ENCODE results near the gene CXCL1.

DNA sequence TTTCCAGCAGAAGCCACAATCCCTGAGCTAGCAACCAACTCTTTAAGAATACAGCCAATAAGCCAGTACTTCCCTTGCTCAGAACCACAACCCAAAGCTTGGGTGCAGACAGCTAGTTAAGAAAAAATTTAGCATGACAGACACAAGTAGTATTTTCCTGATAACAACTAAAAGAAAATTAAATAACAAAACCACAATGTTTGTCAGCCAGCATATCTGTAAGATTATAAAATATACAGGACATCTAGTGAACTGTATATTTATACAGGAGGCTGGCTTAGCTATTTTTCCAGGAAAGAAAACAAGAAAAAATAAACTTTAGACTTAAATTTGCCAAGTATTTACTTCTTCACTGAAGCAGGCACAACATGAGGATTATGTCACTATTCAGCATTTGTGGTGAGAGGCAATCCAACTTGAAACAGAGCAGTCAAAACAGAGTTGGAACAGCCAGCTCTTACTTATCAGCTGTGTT is 9.5 kb upstream of the CXCL1 start:
- TF ChIP-seq, protein P1, sequence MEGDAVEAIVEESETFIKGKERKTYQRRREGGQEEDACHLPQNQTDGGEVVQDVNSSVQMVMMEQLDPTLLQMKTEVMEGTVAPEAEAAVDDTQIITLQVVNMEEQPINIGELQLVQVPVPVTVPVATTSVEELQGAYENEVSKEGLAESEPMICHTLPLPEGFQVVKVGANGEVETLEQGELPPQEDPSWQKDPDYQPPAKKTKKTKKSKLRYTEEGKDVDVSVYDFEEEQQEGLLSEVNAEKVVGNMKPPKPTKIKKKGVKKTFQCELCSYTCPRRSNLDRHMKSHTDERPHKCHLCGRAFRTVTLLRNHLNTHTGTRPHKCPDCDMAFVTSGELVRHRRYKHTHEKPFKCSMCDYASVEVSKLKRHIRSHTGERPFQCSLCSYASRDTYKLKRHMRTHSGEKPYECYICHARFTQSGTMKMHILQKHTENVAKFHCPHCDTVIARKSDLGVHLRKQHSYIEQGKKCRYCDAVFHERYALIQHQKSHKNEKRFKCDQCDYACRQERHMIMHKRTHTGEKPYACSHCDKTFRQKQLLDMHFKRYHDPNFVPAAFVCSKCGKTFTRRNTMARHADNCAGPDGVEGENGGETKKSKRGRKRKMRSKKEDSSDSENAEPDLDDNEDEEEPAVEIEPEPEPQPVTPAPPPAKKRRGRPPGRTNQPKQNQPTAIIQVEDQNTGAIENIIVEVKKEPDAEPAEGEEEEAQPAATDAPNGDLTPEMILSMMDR (conservative IDR thresholded peaks at IDR 0.05 in 1 of 2, IDR thresholded peaks at IDR 0.05 in 1 of 2; ENCODE audit: low read depth in 1 of 2, low read length in 2 of 2) = no peak
- no peak for TF ChIP-seq EZH2 (IDR thresholded peaks at IDR 0.05; ENCODE audit: low read length, missing control alignments)
